ENCODE data around the gene ODF2. TPM values are rescaled to one million over a fixed set of nuclear protein-coding genes. Genes with fewer than 3 reads are reported as not detected.
"Not testable (repeated sequence)": the region's sequence is repeated elsewhere in the genome, so short reads cannot be mapped to it uniquely, and the experiment has no call there.

Gene ODF2
- total and polyA plus RNA-seq, 2 of the 8 experiments (the other 6 are each of a cell fraction or from before 2014, with no cell fraction given): 5.6 to 17.9 TPM

GRCh38 chr9:128505906-128506305, 50.1 kb downstream of the ODF2 start:
- POLR2A ChIA-PET (ENCODE audit: partially characterized antibody); H2BK120ac ChIP-seq (replicated peaks; ENCODE audit: low read depth, low read length); H3K18ac ChIP-seq (ENCODE audit: extremely low read depth, low read length); FAIRE-seq; H3K9me3 ChIP-seq (ENCODE audit: insufficient read depth in 2 of 2, low read depth in 1 of 2, low read length in 1 of 2); H3K79me2 ChIP-seq (ENCODE audit: control insufficient read depth in 1 of 2, insufficient read depth in 2 of 2, low read length in 2 of 2); H3K14ac ChIP-seq (ENCODE audit: insufficient read length); H3K4me1 ChIP-seq (replicated peaks in 1 of 4; ENCODE audit: control insufficient read depth in 3 of 4, insufficient read depth in 4 of 4, low read length in 3 of 4); H2BK15ac ChIP-seq (ENCODE audit: low read length); H2BK5ac ChIP-seq (ENCODE audit: low read depth, low read length); H3K27me3 ChIP-seq (replicated peaks in 1 of 4; ENCODE audit: control insufficient read depth in 3 of 4, extremely low read depth in 1 of 4, insufficient read depth in 3 of 4, low read length in 3 of 4); H2BK20ac ChIP-seq (ENCODE audit: low read length); H2BK12ac ChIP-seq (ENCODE audit: low read depth, low read length); H3K9ac ChIP-seq (replicated peaks in 1 of 4; ENCODE audit: extremely low read depth in 1 of 4, low read depth in 3 of 4, low read length in 3 of 4); DNase-seq (ENCODE audit: low read depth in 1 of 2, low spot score in 2 of 2); H3K79me1 ChIP-seq (ENCODE audit: low read depth, low read length); H3K23ac ChIP-seq (ENCODE audit: insufficient read length); H3K4ac ChIP-seq (replicated peaks; ENCODE audit: insufficient read length, low read depth, low read length); H3K56ac ChIP-seq (replicated peaks; ENCODE audit: insufficient read length, low read depth, low read length); H3K4me3 ChIP-seq (ENCODE audit: extremely low read depth in 1 of 4, insufficient read depth in 2 of 4, low read depth in 3 of 4, low read length in 4 of 4); H4K5ac ChIP-seq (ENCODE audit: insufficient read length, low read depth, low read length); H3K27ac ChIP-seq (ENCODE audit: low read depth, low read length); H3K36me3 ChIP-seq (ENCODE audit: control insufficient read depth in 2 of 4, insufficient read depth in 4 of 4, low read length in 3 of 4); H3K23me2 ChIP-seq (ENCODE audit: low read depth, low read length); H4K91ac ChIP-seq (replicated peaks; ENCODE audit: insufficient read length, low read length); H4K20me1 ChIP-seq (replicated peaks in 1 of 2; ENCODE audit: control insufficient read depth in 1 of 2, insufficient read depth in 2 of 2, low read length in 2 of 2); H2AFZ ChIP-seq (ENCODE audit: low read length); H2AK5ac ChIP-seq (ENCODE audit: low read depth, low read length); H4K8ac ChIP-seq (ENCODE audit: extremely low read depth, insufficient read depth, low read length): not testable (repeated sequence)
- peak overlapping the region; percentile 90 to 92; a peak in 2 of 4 replicates for H3K4me2 ChIP-seq (ENCODE audit: insufficient read depth in 1 of 2, low read depth in 2 of 2, low read length in 2 of 2)
- WGBS, 2 experiments (ENCODE audit: extremely low coverage in 1 of 2, insufficient coverage in 1 of 2, insufficient read length in 1 of 2, insufficient replicate concordance in 2 of 2, low coverage in 1 of 2, low lambda C conversion rate in 2 of 2, missing lambda C conversion rate in 1 of 2): 90% methylated on average over 12 of the region's 12 CpGs; no CpG with 5 or more reads in 1 of the 2 experiments
- CTCF ChIA-PET (ENCODE audit: partially characterized antibody): interaction anchor here (1.0 kb wide), 1 partner anchor 53 kb away, joined by 4 read pairs; no protein-coding TSS in a partner anchor

Measured in H1 (cell line).